NOMO-1 treated with dmso at 0.1 percent for 144 hours (cell line): ENCODE measurements around the gene COL4A3.

Experiments
- DNase-seq: peaks from one replicate; lab custom pipeline; 2025; ENCODE audit not compliant: unreplicated experiment; lab: John Stamatoyannopoulos, UW

COL4A3 gene

GRCh38 chr2:227285741-227286236 is 121.4 kb downstream of the COL4A3 start:
- DNase-seq: no peak

- no peak for DNase-seq
Observed at GRCh38 chr2:227287771-227288170, 123.3 kb downstream of the COL4A3 start.

- no peak for DNase-seq
Observed at GRCh38 chr2:227292314-227292713, 127.9 kb downstream of the COL4A3 start.

GRCh38 chr2:227293531-227293930 is 129.1 kb downstream of the COL4A3 start:
- no peak for DNase-seq

GRCh38 chr2:227295806-227296205 is 131.4 kb downstream of the COL4A3 start:
- no peak for DNase-seq

GRCh38 chr2:227296671-227297405 is 132.4 kb downstream of the COL4A3 start:
- no peak for DNase-seq

GRCh38 chr2:227301523-227301922 is 137.1 kb downstream of the COL4A3 start:
- DNase-seq: no peak

GRCh38 chr2:227308784-227309183 is 144.4 kb downstream of the COL4A3 start:
- no peak for DNase-seq

GRCh38 chr2:227310756-227311110 is 146.3 kb downstream of the COL4A3 start:
- no peak for DNase-seq

GRCh38 chr2:227311861-227312506 is 147.6 kb downstream of the COL4A3 start:
- no peak for DNase-seq

GRCh38 chr2:227312579-227312978 is 148.2 kb downstream of the COL4A3 start:
- DNase-seq: no peak

- no peak for DNase-seq
Observed at GRCh38 chr2:227313310-227313709, 148.9 kb downstream of the COL4A3 start.

GRCh38 chr2:227317834-227318233 is 153.4 kb downstream of the COL4A3 start:
- no peak for DNase-seq

GRCh38 chr2:227320305-227321094 is 156.1 kb downstream of the COL4A3 start:
- DNase-seq: no peak

GRCh38 chr2:227322530-227323205 is 158.2 kb downstream of the COL4A3 start:
- no peak for DNase-seq

GRCh38 chr2:227323818-227324217 is 159.4 kb downstream of the COL4A3 start:
- DNase-seq: no peak

- no peak for DNase-seq
Observed at GRCh38 chr2:227324642-227324994, 160.2 kb downstream of the COL4A3 start.

- DNase-seq: peak; percentile 94
Observed at GRCh38 chr2:227324995-227325838, 160.8 kb downstream of the COL4A3 start, which contains the start of gene MFF. Gene MFF, plus strand, starts transcription at chr2:227325251. Its CDS starts 5,415 bp downstream, at chr2:227330666.

GRCh38 chr2:227325839-227326195 is 161.4 kb downstream of the COL4A3 start:
- DNase-seq: no peak

GRCh38 chr2:227326783-227327182 is 162.4 kb downstream of the COL4A3 start:
- no peak for DNase-seq
